Measurements from ENCODE around the gene CRYZL1. TPM values are rescaled to one million over a fixed set of nuclear protein-coding genes. Genes with fewer than 3 reads are reported as not detected.
"Not testable (repeated sequence)": the region's sequence is repeated elsewhere in the genome, so short reads cannot be mapped to it uniquely, and the experiment has no call there.

The CRYZL1 gene
- polyA plus RNA-seq, 3 donors, result 25.9 to 30.6 (median 26.1) TPM

- no peaks in the 10 kb centered on the region for H3K9me3 ChIP-seq (replicated peaks in 1 of 2; ENCODE audit: control insufficient read depth in 1 of 2, insufficient read depth in 1 of 2, low read length in 2 of 2)
- H3K27me3 Mint-ChIP-seq (ENCODE audit: low read depth in 3 of 3), result no peaks in the 10 kb centered on the region
- TF ChIP-seq CTCF (IDR thresholded peaks at IDR 0.05), result no peak
- peaks cover 27 to 39% of the 10 kb centered on the region in 2 donors for H3K36me3 Mint-ChIP-seq
- no peak overlapping the region for H3K27ac ChIP-seq (ENCODE audit: low read depth in 1 of 2, low read length in 2 of 2)
- no peak overlapping the region for H3K4me2 ChIP-seq (replicated peaks; ENCODE audit: extremely low read depth, low read length, poor library complexity, severe bottlenecking)
- DNase-seq, result no peak
- no peak overlapping the region for H3K9ac ChIP-seq (ENCODE audit: insufficient read depth, low read length, poor library complexity, severe bottlenecking)
- peaks cover 22% of the 10 kb centered on the region for H4K20me1 ChIP-seq (ENCODE audit: insufficient read depth, low read length)
- no peak overlapping the region for H3K4me3 ChIP-seq (replicated peaks in 1 of 3; ENCODE audit: low read depth in 2 of 3, low read length in 3 of 3)
- no peak overlapping the region for H3K27ac Mint-ChIP-seq
- no peak overlapping the region for H2AFZ ChIP-seq (ENCODE audit: insufficient read depth, low read depth, low read length, poor library complexity, severe bottlenecking)
- no peaks in the 10 kb centered on the region for H3K4me1 ChIP-seq (ENCODE audit: control insufficient read depth in 1 of 2, insufficient read depth in 2 of 2, low read length in 2 of 2)
- intact Hi-C loops (cut with micrococcal nuclease), result no loop called here
- peaks cover 56% of the 10 kb centered on the region for H3K79me2 ChIP-seq (ENCODE audit: insufficient read depth, low read length)
- peaks cover 16 to 33% of the 10 kb centered on the region in 2 donors for H3K36me3 ChIP-seq (replicated peaks in 1 of 2; ENCODE audit: control insufficient read depth in 1 of 2, insufficient read depth in 2 of 2, low read length in 2 of 2)
- H3K4me3 Mint-ChIP-seq, result no peak overlapping the region
- no peaks in the 10 kb centered on the region for H3K27me3 ChIP-seq (ENCODE audit: control insufficient read depth in 2 of 2, insufficient read depth in 2 of 2, low read length in 2 of 2)
- peaks cover 6% of the 10 kb centered on the region for H3K4me1 Mint-ChIP-seq
- no CpG with 5 or more reads among the region's 2 CpGs for WGBS (ENCODE audit: insufficient coverage)
- peaks cover 0 to 15% (median 0%) of the 10 kb centered on the region in 7 donors for H3K9me3 Mint-ChIP-seq
Observed at GRCh38 chr21:33634254-33634653, 7.3 kb downstream of the CRYZL1 start.

- H3K4me1 ChIP-seq (ENCODE audit: control insufficient read depth in 1 of 2, insufficient read depth in 2 of 2, low read length in 2 of 2); H3K27ac ChIP-seq (ENCODE audit: low read depth in 1 of 2, low read length in 2 of 2); H3K4me3 Mint-ChIP-seq; H3K27ac Mint-ChIP-seq; H3K79me2 ChIP-seq (ENCODE audit: insufficient read depth, low read length); H3K4me2 ChIP-seq (replicated peaks; ENCODE audit: extremely low read depth, low read length, poor library complexity, severe bottlenecking); DNase-seq; H3K4me1 Mint-ChIP-seq; intact Hi-C loops (cut with micrococcal nuclease); H3K9me3 Mint-ChIP-seq; H3K4me3 ChIP-seq (replicated peaks in 1 of 3; ENCODE audit: low read depth in 2 of 3, low read length in 3 of 3); H3K9me3 ChIP-seq (replicated peaks in 1 of 2; ENCODE audit: control insufficient read depth in 1 of 2, insufficient read depth in 1 of 2, low read length in 2 of 2); H2AFZ ChIP-seq (ENCODE audit: insufficient read depth, low read depth, low read length, poor library complexity, severe bottlenecking); H3K9ac ChIP-seq (ENCODE audit: insufficient read depth, low read length, poor library complexity, severe bottlenecking); H4K20me1 ChIP-seq (ENCODE audit: insufficient read depth, low read length); H3K27me3 Mint-ChIP-seq (ENCODE audit: low read depth in 3 of 3); H3K27me3 ChIP-seq (ENCODE audit: control insufficient read depth in 2 of 2, insufficient read depth in 2 of 2, low read length in 2 of 2): not testable (repeated sequence)
- H3K36me3 Mint-ChIP-seq, result peaks cover 40 to 74% of the 10 kb centered on the region in 2 donors
- 98% methylated on average over 6 of the region's 7 CpGs for WGBS (ENCODE audit: insufficient coverage)
- H3K36me3 ChIP-seq (replicated peaks in 1 of 2; ENCODE audit: control insufficient read depth in 1 of 2, insufficient read depth in 2 of 2, low read length in 2 of 2), result peaks cover 39 to 67% of the 10 kb centered on the region in 2 donors
Observed at GRCh38 chr21:33626151-33626550, 15.4 kb downstream of the CRYZL1 start.
